ENCODE results near the gene ZSWIM4. TPM values are rescaled to one million over a fixed set of nuclear protein-coding genes. Genes with fewer than 3 reads are reported as not detected.

The ZSWIM4 gene
- total RNA-seq, 4 donors from 2014 or later, result 6.9 to 15.6 (median 8.9) TPM

DNA sequence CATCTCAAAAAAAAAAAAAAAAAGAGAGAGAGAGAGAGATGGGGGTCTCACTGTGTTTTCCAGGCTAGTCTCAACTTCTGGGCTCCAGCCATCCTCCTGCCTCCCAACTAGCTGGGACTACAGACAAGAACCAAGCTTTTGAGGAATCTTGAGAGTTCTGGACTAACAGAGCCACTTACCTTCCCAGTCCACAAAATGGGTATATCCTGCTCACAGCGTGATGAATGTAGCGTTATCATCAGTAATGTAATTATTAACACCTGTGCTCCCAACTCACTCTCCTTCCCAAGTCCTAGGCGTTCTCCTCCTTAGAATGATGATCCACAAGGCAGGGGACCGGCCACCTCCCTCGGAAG is 77.1 kb downstream of the ZSWIM4 start:
- WGBS, 2 donors, result 40 to 48% methylated on average over 5 of the region's 5 CpGs
- no peak for DNase-seq
- TF ChIP-seq, protein P1, sequence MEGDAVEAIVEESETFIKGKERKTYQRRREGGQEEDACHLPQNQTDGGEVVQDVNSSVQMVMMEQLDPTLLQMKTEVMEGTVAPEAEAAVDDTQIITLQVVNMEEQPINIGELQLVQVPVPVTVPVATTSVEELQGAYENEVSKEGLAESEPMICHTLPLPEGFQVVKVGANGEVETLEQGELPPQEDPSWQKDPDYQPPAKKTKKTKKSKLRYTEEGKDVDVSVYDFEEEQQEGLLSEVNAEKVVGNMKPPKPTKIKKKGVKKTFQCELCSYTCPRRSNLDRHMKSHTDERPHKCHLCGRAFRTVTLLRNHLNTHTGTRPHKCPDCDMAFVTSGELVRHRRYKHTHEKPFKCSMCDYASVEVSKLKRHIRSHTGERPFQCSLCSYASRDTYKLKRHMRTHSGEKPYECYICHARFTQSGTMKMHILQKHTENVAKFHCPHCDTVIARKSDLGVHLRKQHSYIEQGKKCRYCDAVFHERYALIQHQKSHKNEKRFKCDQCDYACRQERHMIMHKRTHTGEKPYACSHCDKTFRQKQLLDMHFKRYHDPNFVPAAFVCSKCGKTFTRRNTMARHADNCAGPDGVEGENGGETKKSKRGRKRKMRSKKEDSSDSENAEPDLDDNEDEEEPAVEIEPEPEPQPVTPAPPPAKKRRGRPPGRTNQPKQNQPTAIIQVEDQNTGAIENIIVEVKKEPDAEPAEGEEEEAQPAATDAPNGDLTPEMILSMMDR (IDR thresholded peaks at IDR 0.05), result no peak
- no peak for TF ChIP-seq POLR2A (IDR thresholded peaks at IDR 0.05)
- Histone ChIP-seq H3K9me3 (no peaks in the 10 kb centered on the region), H3K4me1 (peaks cover 0 to 3% of the 10 kb centered on the region in 2 donors), H3K27ac (no peak overlapping the region), H3K27me3 (no peaks in the 10 kb centered on the region), H3K4me3 (replicated peaks in 1 of 3) (peak overlapping the region in 1 of 3 donors; percentile 38), H3K36me3 (no peaks in the 10 kb centered on the region)
- intact Hi-C loops (cut with DNase I), result loop anchor here (5.0 to 10.0 kb wide), 2 partner anchors 270 to 598 kb away; no protein-coding TSS in a partner anchor

DNA sequence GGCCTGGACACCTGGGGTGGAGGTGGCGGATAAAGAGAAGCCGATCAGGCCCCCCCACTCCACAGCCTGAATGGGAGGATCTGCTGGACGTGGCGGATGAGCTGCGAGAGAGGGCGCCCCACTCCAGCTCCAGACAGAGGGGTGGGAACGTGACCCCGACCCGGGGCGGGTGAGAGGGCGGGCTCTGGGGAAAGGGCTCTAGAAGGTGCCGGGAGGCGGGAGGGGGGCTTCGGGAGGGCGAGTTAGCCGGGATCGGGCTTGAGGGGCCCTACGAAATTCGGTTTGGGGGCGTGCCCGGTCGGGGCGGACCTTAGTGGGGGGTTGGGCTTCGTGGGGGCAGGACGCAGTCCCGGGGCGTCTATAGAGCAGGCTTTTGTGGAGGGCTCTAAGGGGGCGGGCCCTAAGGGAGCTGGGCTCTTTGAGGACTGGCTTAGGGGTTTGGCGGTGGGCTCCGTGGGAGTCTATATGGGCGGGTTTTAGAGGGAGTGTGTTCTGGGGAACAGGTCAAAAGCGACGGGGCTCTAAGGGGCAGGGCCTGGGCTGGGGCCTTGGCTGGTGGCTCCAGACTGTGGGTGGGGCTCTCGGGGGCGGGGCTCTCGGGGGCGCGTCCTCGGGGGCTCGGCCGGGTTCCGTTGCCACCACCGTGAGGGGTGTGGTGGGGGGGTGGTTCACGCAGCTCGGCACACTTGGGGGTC is 77.6 kb downstream of the ZSWIM4 start:
- Histone ChIP-seq H3K27me3 (no peaks in the 10 kb centered on the region), H3K36me3 (no peaks in the 10 kb centered on the region), H3K27ac (no peak overlapping the region), H3K4me1 (peaks cover 0 to 3% of the 10 kb centered on the region in 2 donors), H3K9me3 (no peaks in the 10 kb centered on the region), H3K4me3 (replicated peaks in 1 of 3) (peak overlapping the region in 2 of 3 donors; percentile 8 to 38)
- 3 to 5% methylated on average over 19 to 21 of the region's 45 CpGs for WGBS, 2 donors
- TF ChIP-seq, protein P1 (IDR thresholded peaks at IDR 0.05), result peak in 2 of 6 experiments; percentile 8 to 26
- no peak for TF ChIP-seq POLR2A (IDR thresholded peaks at IDR 0.05)
- peak; percentile 37 to 47 for DNase-seq
- intact Hi-C loops (cut with DNase I), result loop anchor here (5.0 to 10.0 kb wide), 2 partner anchors 271 to 598 kb away; no protein-coding TSS in a partner anchor

DNA sequence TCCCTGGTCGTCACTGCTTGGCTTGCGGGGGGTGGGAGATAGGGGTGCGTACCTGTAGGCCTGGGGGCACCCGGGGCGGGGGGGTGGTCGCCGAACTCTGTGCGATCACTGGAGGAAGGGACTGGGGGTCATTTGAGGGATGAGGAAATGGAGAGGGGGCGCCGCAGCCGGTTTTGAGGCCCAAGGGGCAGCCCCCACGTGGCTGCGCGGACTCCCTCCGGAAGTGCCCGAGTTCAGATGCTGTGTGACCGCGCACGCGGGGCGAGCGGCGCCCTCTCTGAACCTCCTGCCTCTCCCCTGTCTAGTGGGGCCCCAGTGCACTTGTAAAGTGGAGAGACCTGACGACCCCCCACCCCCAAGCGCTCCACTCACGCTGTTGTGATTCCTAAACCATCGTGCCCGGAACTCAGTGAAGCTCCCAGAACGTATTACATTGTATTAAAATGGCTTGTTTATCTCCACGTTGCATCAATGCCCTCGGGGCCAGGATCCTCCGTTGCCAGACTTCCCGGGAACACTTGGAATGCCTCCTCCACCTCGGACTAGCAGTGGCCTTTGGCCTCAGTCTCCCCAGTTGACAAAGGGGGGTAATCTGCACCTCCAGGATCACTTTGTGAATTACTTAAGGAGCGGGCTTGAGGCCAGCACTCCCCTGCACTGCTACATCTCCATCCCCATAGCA is 78.7 kb downstream of the ZSWIM4 start:
- H3K4me1 ChIP-seq, result peaks cover 0 to 3% of the 10 kb centered on the region in 2 donors
- intact Hi-C loops (cut with DNase I), result loop anchor here (5.0 to 10.0 kb wide), 2 partner anchors 272 to 599 kb away; no protein-coding TSS in a partner anchor
- H3K36me3 ChIP-seq, result no peaks in the 10 kb centered on the region
- H3K4me3 ChIP-seq (replicated peaks in 1 of 3), result no peak overlapping the region
- no peak for DNase-seq
- H3K27me3 ChIP-seq, result no peaks in the 10 kb centered on the region
- H3K27ac ChIP-seq, result no peak overlapping the region
- WGBS, 2 donors, result 57 to 60% methylated on average over 32 to 35 of the region's 35 CpGs
- no peaks in the 10 kb centered on the region for H3K9me3 ChIP-seq
- TF ChIP-seq, protein P1 (IDR thresholded peaks at IDR 0.05), result no peak
- TF ChIP-seq POLR2A (IDR thresholded peaks at IDR 0.05), result no peak

DNA sequence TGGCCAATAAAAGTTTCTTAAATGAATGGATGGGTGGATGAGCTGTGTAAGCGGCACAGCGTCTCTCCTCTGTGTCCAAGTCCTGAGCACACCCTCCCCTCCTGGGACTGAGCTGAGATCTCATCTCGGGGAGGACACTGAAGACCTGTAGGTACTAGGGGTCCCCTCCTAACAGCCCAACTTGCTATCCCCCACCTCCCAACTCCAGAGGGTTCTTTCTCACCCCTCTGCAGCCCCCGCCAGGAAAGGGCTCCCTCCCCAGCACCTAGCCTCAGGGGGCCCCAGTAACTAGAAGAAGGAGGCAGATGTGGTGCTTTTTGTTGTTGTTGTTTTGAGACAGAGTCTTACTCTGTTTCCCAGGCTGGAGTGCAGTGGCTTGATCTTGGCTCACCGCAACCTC is 80.6 kb downstream of the ZSWIM4 start:
- H3K4me3 ChIP-seq (replicated peaks in 1 of 3), result no peak overlapping the region
- no peak for TF ChIP-seq POLR2A (IDR thresholded peaks at IDR 0.05)
- TF ChIP-seq, protein P1 (IDR thresholded peaks at IDR 0.05), result no peak
- no peaks in the 10 kb centered on the region for H3K36me3 ChIP-seq
- no peaks in the 10 kb centered on the region for H3K9me3 ChIP-seq
- DNase-seq, result no peak
- no peaks in the 10 kb centered on the region for H3K27me3 ChIP-seq
- H3K27ac ChIP-seq, result no peak overlapping the region
- H3K4me1 ChIP-seq, result peaks cover 9% of the 10 kb centered on the region in 2 donors
- intact Hi-C loops (cut with DNase I), result loop anchor here (10.0 kb wide), 1 partner anchor 601 kb away; no protein-coding TSS in a partner anchor
- 95 to 100% methylated on average over 4 to 5 of the region's 5 CpGs for WGBS, 2 donors

DNA sequence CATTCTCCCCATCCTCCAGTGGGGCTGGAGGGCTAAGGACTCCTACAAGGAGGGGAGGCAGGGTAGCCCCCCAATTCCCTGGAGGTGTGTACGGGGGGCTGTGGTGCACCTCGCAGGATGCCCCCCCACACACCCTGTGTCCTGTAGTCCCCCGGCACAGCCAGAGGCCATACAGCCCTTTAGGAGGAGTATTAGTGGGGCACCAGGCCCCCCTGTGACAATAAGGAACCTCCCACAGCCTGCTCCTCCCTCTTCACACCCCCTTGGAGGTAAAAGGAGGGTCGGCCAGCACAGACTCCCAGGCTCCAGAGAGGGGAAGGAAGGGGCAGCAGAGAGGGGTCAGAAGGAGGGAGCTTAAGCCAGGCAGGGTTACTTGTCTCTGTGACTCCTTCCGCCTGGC is 81.6 kb downstream of the ZSWIM4 start, which contains the start of gene NANOS3:
Gene NANOS3 (plus strand): TSS at position 301 of the 400 bp plus-strand sequence. CDS start 115 bp downstream, outside the sequence.
- DNase-seq, result no peak
- H3K9me3 ChIP-seq, result no peaks in the 10 kb centered on the region
- no peaks in the 10 kb centered on the region for H3K36me3 ChIP-seq
- H3K27ac ChIP-seq, result no peak within 1 kb of the TSS
- no peaks in the 10 kb centered on the region for H3K27me3 ChIP-seq
- 66 to 83% methylated on average over 1 to 5 of the region's 5 CpGs for WGBS, 2 donors
- intact Hi-C loops (cut with DNase I), result loop anchor here (10.0 kb wide), 1 partner anchor 602 kb away; no protein-coding TSS in a partner anchor
- H3K4me1 ChIP-seq, result peaks cover 9 to 19% of the 10 kb centered on the region in 2 donors
- TF ChIP-seq POLR2A (IDR thresholded peaks at IDR 0.05), result no peak
- TF ChIP-seq, protein P1 (IDR thresholded peaks at IDR 0.05), result no peak
- H3K4me3 ChIP-seq (replicated peaks in 1 of 3), result no peak within 1 kb of the TSS
